ENCODE results near the gene TIMM22. TPM values are rescaled to one million over a fixed set of nuclear protein-coding genes. Genes with fewer than 3 reads are reported as not detected.

TIMM22 gene
- total RNA-seq, 4 donors from 2014 or later, result 14.7 to 17.1 (median 14.9) TPM

- intact Hi-C loops (cut with DNase I), result no loop called here
- H3K4me3 ChIP-seq (replicated peaks in 1 of 3), result no peak overlapping the region
- TF ChIP-seq POLR2A (IDR thresholded peaks at IDR 0.05), result no peak
- TF ChIP-seq CTCF (IDR thresholded peaks at IDR 0.05), result no peak
- no peaks in the 10 kb centered on the region for H3K27me3 ChIP-seq
- H3K9me3 ChIP-seq, result no peaks in the 10 kb centered on the region
- H3K4me1 ChIP-seq, result peaks cover 0 to 15% of the 10 kb centered on the region in 2 donors
- no peaks in the 10 kb centered on the region for H3K36me3 ChIP-seq
- no peak for DNase-seq
- 92 to 93% methylated on average over 31 of the region's 31 CpGs for WGBS, 2 donors
- no peak overlapping the region for H3K27ac ChIP-seq
Observed at GRCh38 chr17:958712-959451, 38.0 kb upstream of the TIMM22 start.

- Histone ChIP-seq H3K4me1 (peaks cover 0 to 6% of the 10 kb centered on the region in 2 donors), H3K36me3 (no peaks in the 10 kb centered on the region), H3K9me3 (no peaks in the 10 kb centered on the region), H3K4me3 (replicated peaks in 1 of 3) (no peak overlapping the region), H3K27ac (peak overlapping the region in 1 of 3 donors; percentile 4), H3K27me3 (no peaks in the 10 kb centered on the region)
- 56 to 72% methylated on average over 8 of the region's 8 CpGs for WGBS, 2 donors
- no peak for TF ChIP-seq POLR2A (IDR thresholded peaks at IDR 0.05)
- no peak for TF ChIP-seq CTCF (IDR thresholded peaks at IDR 0.05)
- DNase-seq, result peak; percentile 37 to 66
- intact Hi-C loops (cut with DNase I), result no loop called here
Observed at GRCh38 chr17:962166-962565, 34.8 kb upstream of the TIMM22 start.

GRCh38 chr17:962670-963069, 34.3 kb upstream of the TIMM22 start:
- H3K4me1 ChIP-seq, result peaks cover 0 to 6% of the 10 kb centered on the region in 2 donors
- TF ChIP-seq CTCF (IDR thresholded peaks at IDR 0.05), result no peak
- TF ChIP-seq POLR2A (IDR thresholded peaks at IDR 0.05), result no peak
- no peaks in the 10 kb centered on the region for H3K27me3 ChIP-seq
- no peak overlapping the region for H3K27ac ChIP-seq
- no peaks in the 10 kb centered on the region for H3K36me3 ChIP-seq
- no peaks in the 10 kb centered on the region for H3K9me3 ChIP-seq
- H3K4me3 ChIP-seq (replicated peaks in 1 of 3), result no peak overlapping the region
- intact Hi-C loops (cut with DNase I), result no loop called here
- WGBS, 2 donors, result 69 to 70% methylated on average over 11 of the region's 11 CpGs
- DNase-seq, result no peak

GRCh38 chr17:964876-965275, 32.1 kb upstream of the TIMM22 start:
- 80 to 83% methylated on average over 14 of the region's 14 CpGs for WGBS, 2 donors
- intact Hi-C loops (cut with DNase I), result no loop called here
- H3K4me3 ChIP-seq (replicated peaks in 1 of 3), result no peak overlapping the region
- TF ChIP-seq CTCF (IDR thresholded peaks at IDR 0.05) (no peak), POLR2A (IDR thresholded peaks at IDR 0.05) (no peak)
- no peaks in the 10 kb centered on the region for H3K9me3 ChIP-seq
- H3K36me3 ChIP-seq, result no peaks in the 10 kb centered on the region
- no peak for DNase-seq
- no peak overlapping the region for H3K27ac ChIP-seq
- H3K4me1 ChIP-seq, result peaks cover 0 to 6% of the 10 kb centered on the region in 2 donors
- H3K27me3 ChIP-seq, result no peaks in the 10 kb centered on the region

- intact Hi-C loops (cut with DNase I), result no loop called here
- TF ChIP-seq POLR2A (IDR thresholded peaks at IDR 0.05), result no peak
- TF ChIP-seq CTCF (IDR thresholded peaks at IDR 0.05), result no peak
- no peak for DNase-seq
- WGBS, 2 donors, result 84 to 86% methylated on average over 12 of the region's 12 CpGs
- Histone ChIP-seq H3K4me1 (peaks cover 0 to 9% of the 10 kb centered on the region in 2 donors), H3K9me3 (no peaks in the 10 kb centered on the region), H3K4me3 (replicated peaks in 1 of 3) (no peak overlapping the region), H3K27ac (no peak overlapping the region), H3K36me3 (no peaks in the 10 kb centered on the region), H3K27me3 (no peaks in the 10 kb centered on the region)
Observed at GRCh38 chr17:965311-965989, 31.5 kb upstream of the TIMM22 start.

Measured in thyroid gland (tissue), 4 donors.